Germinal center (tissue), 1 donor: Measurements from ENCODE around the gene FYB2.
"Not testable (repeated sequence)": the region's sequence is repeated elsewhere in the genome, so short reads cannot be mapped to it uniquely, and the experiment has no call there.

Experiments
- DNase-seq: peaks from one replicate; pipeline ENCODE4 v3.0.0; 2012; ENCODE audit warnings: mixed read lengths, low spot score

FYB2 gene

GRCh38 chr1:56790036-56790435 lies 29.2 kb downstream of the FYB2 start:
- DNase-seq = no peak

GRCh38 chr1:56788588-56788987 lies 30.6 kb downstream of the FYB2 start:
- no peak for DNase-seq

GRCh38 chr1:56788102-56788501 lies 31.1 kb downstream of the FYB2 start:
- DNase-seq = no peak

DNA sequence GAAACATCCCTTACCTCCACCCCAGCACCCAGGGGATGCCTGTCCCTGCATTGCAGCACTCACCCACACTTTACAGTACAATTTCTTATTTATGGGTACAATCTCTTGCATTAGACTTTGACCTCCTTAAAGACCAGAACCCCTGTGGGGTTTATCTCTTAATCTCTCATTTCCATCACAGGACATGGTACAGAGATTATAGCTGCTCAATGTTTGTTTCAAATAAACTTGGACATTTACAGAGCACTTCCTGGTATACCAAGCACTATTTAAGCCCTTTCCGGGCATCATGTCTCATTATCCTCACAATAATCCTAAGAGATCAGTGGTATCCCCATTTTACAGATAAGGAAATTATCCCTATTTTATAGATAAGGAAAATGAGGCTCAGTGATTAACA lies 31.9 kb downstream of the FYB2 start:
- no peak for DNase-seq

DNA sequence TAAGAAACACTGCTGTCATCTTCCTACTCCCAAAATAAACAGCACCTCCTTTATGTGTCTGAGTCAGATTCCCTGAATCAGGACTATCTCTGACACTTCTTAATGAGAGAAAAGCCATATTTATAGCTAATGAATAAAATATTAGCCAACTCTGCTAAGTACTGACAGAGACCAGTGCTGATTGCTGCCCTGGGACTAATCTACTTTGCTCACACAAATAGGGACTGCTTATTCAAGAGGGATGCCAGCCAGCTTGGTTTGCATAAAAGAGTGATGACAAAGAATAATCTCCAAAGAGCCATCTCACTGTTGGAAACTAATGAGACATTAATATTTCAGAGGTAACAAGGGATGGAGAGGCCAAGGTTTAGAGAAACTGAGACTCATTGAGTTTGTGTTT lies 36.4 kb downstream of the FYB2 start:
- DNase-seq = no peak

DNA sequence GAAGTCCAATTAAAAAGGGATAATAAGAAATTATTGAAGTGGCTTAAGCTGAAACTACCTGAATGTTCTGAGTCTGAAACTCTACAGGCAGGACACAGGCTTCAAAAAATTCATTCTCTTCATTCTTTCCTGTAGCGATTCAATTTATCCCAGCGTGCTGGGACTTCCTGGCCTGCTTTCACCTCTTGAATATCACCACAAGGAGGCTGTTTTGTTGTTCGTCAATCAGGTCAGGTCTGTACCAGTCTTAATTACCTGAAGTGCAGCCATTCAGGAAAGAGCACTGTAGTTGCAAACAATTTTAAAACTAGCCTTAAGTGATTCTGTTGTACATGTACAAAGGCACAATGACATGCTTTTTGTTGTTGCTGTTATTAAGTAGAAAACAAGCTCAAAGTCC lies 38.4 kb downstream of the FYB2 start:
- no peak for DNase-seq

- no peak for DNase-seq
Measured at GRCh38 chr1:56780128-56780750, 39.0 kb downstream of the FYB2 start.

- DNase-seq = no peak
Measured at GRCh38 chr1:56777972-56778371, 41.2 kb downstream of the FYB2 start.

DNA sequence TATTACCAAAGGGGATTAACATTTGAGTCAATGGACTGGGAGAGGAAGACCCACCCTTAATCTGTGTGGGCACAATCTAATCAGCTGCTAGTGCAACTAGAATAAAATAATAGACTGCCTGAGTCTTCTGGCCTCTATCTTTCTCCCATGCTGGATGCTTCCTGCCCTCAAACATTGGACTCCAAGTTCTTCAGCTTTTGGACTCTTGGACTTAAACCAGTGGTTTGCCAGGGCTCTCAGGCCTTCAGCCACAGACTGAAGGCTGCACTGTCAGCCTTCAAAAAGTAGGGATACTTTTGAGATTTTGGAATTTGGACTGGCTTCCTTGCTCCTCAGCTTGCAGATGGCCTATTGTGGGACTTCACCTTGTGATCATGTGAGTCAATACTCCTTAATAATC lies 44.5 kb downstream of the FYB2 start:
- DNase-seq = not testable (repeated sequence)

DNA sequence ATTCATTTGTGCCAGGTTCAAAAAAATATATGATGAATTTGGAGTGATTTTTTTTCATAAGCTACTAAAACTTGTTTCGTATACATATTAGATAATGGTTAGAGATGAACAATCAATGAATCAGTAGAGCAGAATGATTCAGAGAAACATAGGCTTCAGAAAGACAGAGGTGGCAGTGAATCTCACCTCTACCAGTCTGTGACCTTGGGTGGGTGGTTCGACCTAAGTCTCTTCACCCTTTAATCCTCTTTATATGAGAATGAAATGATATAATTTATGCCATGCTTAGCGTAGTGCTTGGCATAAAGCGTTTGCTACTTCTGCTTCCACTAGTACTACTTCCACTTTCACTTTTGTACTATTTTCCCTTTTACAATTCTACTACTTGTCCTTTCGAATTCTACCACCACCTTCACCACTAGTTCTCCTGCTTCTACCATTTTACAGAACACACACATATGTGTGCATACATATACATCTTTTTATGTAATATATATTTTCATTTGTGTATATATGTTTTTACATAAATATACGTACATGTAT lies 45.1 kb downstream of the FYB2 start:
- no peak for DNase-seq

- DNase-seq = no peak
Measured at GRCh38 chr1:56773341-56774066, 45.7 kb downstream of the FYB2 start.

DNA sequence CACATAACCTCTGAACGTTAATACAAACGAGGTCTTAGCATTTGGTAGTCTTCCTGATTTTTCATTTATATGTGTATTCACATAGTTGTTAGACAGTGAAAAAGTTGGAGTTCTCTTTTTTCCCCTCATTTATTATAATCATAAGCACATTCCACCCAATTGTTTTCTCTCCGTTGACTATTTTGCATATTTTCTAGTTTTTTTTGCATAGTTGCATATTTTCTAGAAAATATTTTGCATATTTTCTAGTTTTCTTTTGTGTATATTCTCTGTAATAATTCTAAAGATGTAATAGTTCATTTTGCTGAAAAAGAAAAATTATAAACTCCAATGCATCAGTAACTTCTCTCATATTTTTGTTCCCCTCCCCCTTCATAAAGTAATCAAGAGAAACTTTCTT lies 47.5 kb downstream of the FYB2 start:
- DNase-seq = no peak

GRCh38 chr1:56758794-56759193 lies 60.4 kb downstream of the FYB2 start:
- DNase-seq = no peak

DNA sequence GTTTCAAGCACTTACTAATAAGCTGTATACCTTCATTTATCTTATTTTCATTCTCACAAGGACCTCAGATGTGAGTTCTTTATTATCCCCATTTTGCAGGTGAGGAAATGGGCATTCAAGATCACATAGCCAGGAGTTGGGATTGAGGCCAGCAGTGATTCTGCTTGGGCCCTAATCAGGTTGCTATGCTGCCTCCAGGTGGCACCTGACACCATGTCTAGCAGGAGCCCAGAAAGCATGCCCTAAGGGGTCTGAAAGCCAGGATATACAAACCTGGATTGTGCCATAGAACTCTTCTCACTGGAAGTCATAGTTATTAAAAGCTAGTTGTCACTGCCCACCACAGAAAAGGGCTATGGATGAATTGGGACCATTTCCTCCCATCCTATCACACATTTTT lies 61.1 kb downstream of the FYB2 start:
- no peak for DNase-seq

DNA sequence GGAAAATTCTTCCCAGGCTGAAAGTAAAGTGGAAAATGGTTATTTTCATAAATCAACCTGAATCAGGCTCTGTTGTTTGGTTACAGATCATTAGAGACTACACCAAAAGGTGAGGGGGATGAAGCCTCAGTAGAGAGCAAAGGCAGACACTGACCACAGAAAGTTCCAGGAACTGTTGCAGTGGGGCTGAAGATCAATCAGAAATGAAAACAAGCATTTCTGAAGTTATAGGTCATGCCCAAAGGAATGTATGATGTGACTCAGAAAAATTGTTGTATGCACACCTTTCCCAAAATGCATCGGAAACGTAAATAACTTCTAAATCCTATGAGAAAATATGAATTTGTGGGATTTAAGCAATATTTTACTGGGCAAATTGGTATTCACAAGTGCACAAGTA lies 63.3 kb downstream of the FYB2 start:
- no peak for DNase-seq

GRCh38 chr1:56754708-56755479 lies 64.3 kb downstream of the FYB2 start:
- DNase-seq = no peak

- DNase-seq = no peak
Measured at GRCh38 chr1:56745231-56745630, 74.0 kb downstream of the FYB2 start.

DNA sequence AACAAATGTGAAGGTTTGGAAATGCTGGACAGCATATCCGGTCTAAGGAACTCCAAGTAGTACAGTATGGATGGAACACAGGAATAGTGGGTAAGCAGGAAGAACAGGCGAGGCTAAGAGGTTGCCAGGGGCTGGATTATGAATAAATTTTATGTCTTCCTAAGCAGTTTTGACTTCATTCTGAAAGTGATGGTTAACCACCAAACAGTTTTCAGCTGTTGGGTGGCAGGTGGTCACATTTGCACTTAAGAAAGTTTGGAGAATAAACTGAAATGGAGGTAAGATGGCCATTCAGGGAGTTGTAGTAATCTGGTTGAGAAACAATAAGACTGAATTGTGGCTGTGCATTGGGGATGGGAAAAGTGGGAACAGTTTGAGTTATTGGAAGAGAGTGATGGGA lies 90.2 kb downstream of the FYB2 start:
- DNase-seq = no peak

DNA sequence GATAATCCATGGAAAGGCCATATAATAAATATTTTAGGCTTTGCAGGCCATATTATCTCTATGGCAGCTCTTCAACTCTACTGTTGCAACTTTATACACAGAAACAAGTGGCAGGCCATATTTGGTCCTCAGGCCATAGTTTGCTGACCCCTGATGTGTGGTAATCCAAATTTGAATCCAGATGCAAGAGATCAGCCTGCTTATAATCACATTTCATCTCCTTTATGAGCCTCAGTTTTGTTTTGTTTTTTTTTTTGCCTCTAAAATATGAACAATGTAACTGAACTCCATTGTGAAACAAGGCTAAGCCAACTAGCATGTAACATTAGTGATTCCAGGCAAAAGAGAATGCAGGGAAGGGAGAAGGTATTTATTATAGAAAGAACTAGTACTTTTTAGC lies 92.5 kb downstream of the FYB2 start:
- DNase-seq = no peak

DNA sequence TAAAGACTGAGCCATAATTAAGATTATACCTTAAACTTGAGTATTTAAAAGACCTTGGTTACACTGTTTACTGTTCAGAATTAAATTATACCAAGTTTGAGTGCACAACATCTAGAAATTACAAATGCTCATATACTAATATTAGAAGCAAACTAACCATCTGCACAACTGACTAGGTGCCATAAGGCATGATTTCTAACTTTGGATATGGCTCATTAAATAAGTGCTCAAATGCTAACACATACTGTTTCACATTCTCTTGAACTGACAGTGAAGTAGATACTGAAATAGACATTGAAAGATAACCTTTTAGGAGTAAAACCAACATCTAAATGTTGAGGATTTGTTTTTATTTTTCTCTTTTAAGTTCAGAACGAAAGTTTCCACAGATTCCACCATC lies 100.0 kb downstream of the FYB2 start:
- no peak for DNase-seq

DNA sequence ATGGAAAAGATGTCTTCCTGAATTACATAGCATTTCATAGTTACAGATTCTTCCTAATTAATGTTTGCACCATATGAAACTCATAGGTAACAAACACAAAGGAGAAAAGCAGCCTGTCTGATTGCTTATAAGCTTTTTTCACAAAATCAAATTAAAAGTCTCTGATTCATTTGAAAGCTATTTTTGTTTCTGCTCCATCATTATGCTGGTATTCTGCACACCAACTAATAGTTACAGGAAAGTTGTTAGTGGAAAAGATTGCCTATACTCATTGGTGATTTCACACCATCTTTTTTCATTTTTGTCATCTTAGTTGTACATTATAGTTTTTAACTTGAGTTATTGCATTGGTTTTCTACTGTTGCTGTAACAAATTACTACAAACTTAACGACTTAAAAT lies 104.0 kb downstream of the FYB2 start:
- no peak for DNase-seq

DNA sequence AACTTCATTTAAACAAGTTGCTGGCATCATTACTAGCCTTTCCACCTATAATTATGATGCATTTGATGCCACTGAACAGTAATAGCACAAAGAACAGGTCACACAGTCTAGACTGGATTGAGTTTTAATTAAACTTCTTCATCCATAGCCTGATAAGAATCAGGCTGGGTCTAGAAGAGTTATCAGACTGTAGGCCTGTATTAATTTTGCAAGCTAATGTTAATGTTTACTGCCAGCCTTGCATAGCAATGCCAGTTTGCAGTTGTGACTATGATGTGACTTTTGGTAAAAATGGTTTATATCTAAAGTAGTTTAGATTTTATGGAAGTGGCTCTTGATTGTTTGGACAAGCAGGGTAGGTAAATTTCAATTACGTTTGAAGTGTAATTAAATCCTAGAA lies 106.1 kb downstream of the FYB2 start:
- no peak for DNase-seq

DNA sequence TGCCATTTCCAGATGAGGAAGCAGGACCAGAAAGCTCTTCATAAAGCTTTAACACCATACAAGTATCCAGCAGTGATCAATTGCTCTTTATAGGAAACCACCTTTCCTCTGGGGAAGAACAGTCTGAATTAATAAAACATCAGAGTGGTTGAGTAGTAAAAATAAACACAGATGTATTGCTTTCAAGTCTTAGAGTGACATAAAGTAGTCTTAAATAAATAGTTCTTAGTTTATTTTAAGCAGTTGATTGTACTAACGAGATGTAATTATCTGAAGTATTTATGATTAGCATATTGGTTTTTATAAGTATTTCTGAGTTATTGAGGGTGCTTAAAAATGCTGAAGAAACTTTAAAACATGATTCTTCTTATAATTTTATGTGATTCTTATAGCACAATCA lies 107.1 kb downstream of the FYB2 start:
- DNase-seq = no peak
